Umbilical cord (tissue), 2 donors: ENCODE results near the gene RERE. TPM values are rescaled to one million over a fixed set of nuclear protein-coding genes. Genes with fewer than 3 reads are reported as not detected.

Source experiments
- DNase-seq: peaks from one replicate; pipeline ENCODE4 v3.0.0-alpha.2; 2015; ENCODE audit warnings: low spot score
- total RNA-seq: library from RNA; depleted of rRNA; stranded (reverse); fragments of >200 nt; gene quantifications from one replicate; pipeline ENCODE4 v1.2.3, GENCODE V29; 2014; ENCODE audit warnings: low replicate concordance; ENCODE audit not compliant: insufficient read depth

RERE gene
- total RNA-seq, 1 donor from 2014 or later = 73.9 TPM

- no peak for DNase-seq
Measured at GRCh38 chr1:8352471-8352845, 465.0 kb downstream of the RERE start.

GRCh38 chr1:8351693-8352470, 465.6 kb downstream of the RERE start:
- DNase-seq = no peak

- DNase-seq = no peak
Measured at GRCh38 chr1:8350914-8351684, 466.3 kb downstream of the RERE start.

GRCh38 chr1:8349961-8350360, 467.5 kb downstream of the RERE start:
- no peak for DNase-seq

- no peak for DNase-seq
Measured at GRCh38 chr1:8349473-8349865, 468.0 kb downstream of the RERE start.

GRCh38 chr1:8348777-8349472, 468.5 kb downstream of the RERE start:
- DNase-seq = peak; percentile 60

GRCh38 chr1:8348047-8348776, 469.2 kb downstream of the RERE start:
- DNase-seq = no peak

GRCh38 chr1:8347635-8348034, 469.8 kb downstream of the RERE start:
- DNase-seq = no peak

GRCh38 chr1:8345621-8346415, 471.6 kb downstream of the RERE start:
- no peak for DNase-seq

- DNase-seq = no peak
Measured at GRCh38 chr1:8344893-8345507, 472.4 kb downstream of the RERE start.

- DNase-seq = peak; percentile 69
Measured at GRCh38 chr1:8343464-8344001, 473.9 kb downstream of the RERE start.

GRCh38 chr1:8343044-8343443, 474.4 kb downstream of the RERE start:
- no peak for DNase-seq

GRCh38 chr1:8342325-8342724, 475.1 kb downstream of the RERE start:
- no peak for DNase-seq

GRCh38 chr1:8340448-8340847, 477.0 kb downstream of the RERE start:
- DNase-seq = no peak

- DNase-seq = no peak
Measured at GRCh38 chr1:8339203-8339600, 478.2 kb downstream of the RERE start.

- DNase-seq = no peak
Measured at GRCh38 chr1:8338526-8339202, 478.8 kb downstream of the RERE start.

GRCh38 chr1:8337776-8338525, 479.5 kb downstream of the RERE start:
- no peak for DNase-seq

- DNase-seq = no peak
Measured at GRCh38 chr1:8335246-8335645, 482.2 kb downstream of the RERE start.
